ENCODE results near the gene CLTB. TPM values are rescaled to one million over a fixed set of nuclear protein-coding genes. Genes with fewer than 3 reads are reported as not detected.

The CLTB gene
- total RNA-seq, 2 experiments from 2014 or later: 39.3 to 47.8 TPM

DNA sequence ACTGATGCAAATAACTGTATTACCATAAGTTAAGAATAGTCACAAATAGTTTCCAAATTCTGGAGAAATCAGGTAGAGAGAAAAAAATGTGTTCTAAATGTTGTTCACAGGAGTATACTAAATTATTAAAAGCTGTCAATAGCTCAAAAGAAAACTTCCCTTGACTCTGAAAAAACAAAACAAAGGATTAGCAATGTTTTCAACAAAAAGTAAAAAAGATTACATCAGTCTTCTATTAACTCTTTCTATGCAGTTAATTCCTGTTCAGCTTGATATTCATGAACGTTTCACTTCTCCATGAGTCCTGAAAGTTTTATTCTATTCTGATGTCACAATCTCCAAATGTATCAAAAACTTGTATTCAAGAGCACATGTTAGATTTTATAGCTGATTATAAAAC, 9.5 kb upstream of the CLTB start:
- no peaks in the 10 kb centered on the region for H3K4me1 Mint-ChIP-seq
- no peaks in the 10 kb centered on the region for H3K36me3 Mint-ChIP-seq (ENCODE audit: low read depth)
- H3K4me3 Mint-ChIP-seq: no peak overlapping the region
- H3K27me3 Mint-ChIP-seq: no peaks in the 10 kb centered on the region
- H3K27ac Mint-ChIP-seq: no peak overlapping the region
- ChIA-PET CTCF (interaction anchor here (0.6 to 1.3 kb wide), 3 partner anchors 22 to 56 kb away, joined by 3 to 7 read pairs (median 3); partner anchors contain the start of gene FAF2), POLR2A (no interaction called here)
- H3K9me3 Mint-ChIP-seq (ENCODE audit: low read depth): no peaks in the 10 kb centered on the region
- intact Hi-C loops (cut with DNase I, micrococcal nuclease): no loop called here
- ATAC-seq (no peak), DNase-seq (no peak)

- Mint-ChIP-seq H3K4me3 (no peak overlapping the region), H3K36me3 (ENCODE audit: low read depth) (no peaks in the 10 kb centered on the region), H3K4me1 (no peaks in the 10 kb centered on the region), H3K9me3 (ENCODE audit: low read depth) (peaks cover 3% of the 10 kb centered on the region), H3K27ac (no peak overlapping the region), H3K27me3 (no peaks in the 10 kb centered on the region)
- intact Hi-C loops (cut with DNase I, micrococcal nuclease): no loop called here
- ChIA-PET CTCF (interaction anchor here (0.6 kb wide), 1 partner anchor 53 kb away, joined by 3 read pairs; no protein-coding TSS in a partner anchor), POLR2A (no interaction called here)
- ATAC-seq: no peak
- no peak for DNase-seq
Measured at GRCh38 chr5:176425138-176425537, 8.8 kb upstream of the CLTB start.

- intact Hi-C loops (cut with DNase I, micrococcal nuclease): no loop called here
- ChIA-PET CTCF (interaction anchor here (1.1 kb wide), 1 partner anchor 17 kb away, joined by 3 read pairs; no protein-coding TSS in a partner anchor), POLR2A (no interaction called here)
- no peaks in the 10 kb centered on the region for H3K27me3 Mint-ChIP-seq
- no peak overlapping the region for H3K27ac Mint-ChIP-seq
- DNase-seq (no peak), ATAC-seq (no peak)
- H3K36me3 Mint-ChIP-seq (ENCODE audit: low read depth): no peaks in the 10 kb centered on the region
- no peak overlapping the region for H3K4me3 Mint-ChIP-seq
- H3K9me3 Mint-ChIP-seq (ENCODE audit: low read depth): peaks cover 3% of the 10 kb centered on the region
- H3K4me1 Mint-ChIP-seq: no peaks in the 10 kb centered on the region
Measured at GRCh38 chr5:176424181-176424580, 7.8 kb upstream of the CLTB start.

- no peak for DNase-seq
- no peaks in the 10 kb centered on the region for H3K36me3 Mint-ChIP-seq (ENCODE audit: low read depth)
- no peaks in the 10 kb centered on the region for H3K27me3 Mint-ChIP-seq
- ATAC-seq: no peak
- H3K27ac Mint-ChIP-seq: no peak overlapping the region
- intact Hi-C loops (cut with DNase I, micrococcal nuclease): no loop called here
- no peak overlapping the region for H3K4me3 Mint-ChIP-seq
- ChIA-PET POLR2A (no interaction called here), CTCF (interaction anchor here (0.6 to 0.7 kb wide), 2 partner anchors 213 to 392 kb away, joined by 3 to 4 read pairs; no protein-coding TSS in a partner anchor)
- peaks cover 3% of the 10 kb centered on the region for H3K9me3 Mint-ChIP-seq (ENCODE audit: low read depth)
- H3K4me1 Mint-ChIP-seq: peaks cover 8% of the 10 kb centered on the region
Measured at GRCh38 chr5:176420972-176421544, 4.7 kb upstream of the CLTB start.

DNA sequence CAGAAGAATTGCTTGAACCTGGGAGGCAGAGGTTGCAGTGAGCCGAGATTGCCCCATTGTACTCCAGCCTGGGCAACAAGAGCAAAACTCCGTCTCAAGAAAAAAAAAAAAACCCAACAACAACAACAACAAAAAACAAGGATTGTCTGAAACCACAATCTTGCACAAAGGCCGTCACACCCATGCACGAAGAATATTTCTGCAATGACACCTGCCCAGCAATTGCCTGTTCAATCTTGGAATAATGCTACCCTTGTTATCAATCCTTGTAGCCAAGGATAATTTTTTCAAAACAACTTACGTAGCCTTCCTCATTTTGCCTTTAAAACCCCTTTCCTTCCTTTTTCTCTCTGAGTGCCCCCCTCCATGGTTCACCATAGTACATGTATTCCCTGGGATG, 3.7 kb upstream of the CLTB start:
- Mint-ChIP-seq H3K4me1 (peaks cover 12% of the 10 kb centered on the region), H3K36me3 (ENCODE audit: low read depth) (no peaks in the 10 kb centered on the region), H3K9me3 (ENCODE audit: low read depth) (peaks cover 3% of the 10 kb centered on the region), H3K27me3 (no peaks in the 10 kb centered on the region), H3K27ac (no peak overlapping the region), H3K4me3 (no peak overlapping the region)
- DNase-seq: no peak
- POLR2A ChIA-PET: no interaction called here
- intact Hi-C loops (cut with DNase I, micrococcal nuclease): no loop called here
- CTCF ChIA-PET: no interaction called here
- no peak for ATAC-seq

DNA sequence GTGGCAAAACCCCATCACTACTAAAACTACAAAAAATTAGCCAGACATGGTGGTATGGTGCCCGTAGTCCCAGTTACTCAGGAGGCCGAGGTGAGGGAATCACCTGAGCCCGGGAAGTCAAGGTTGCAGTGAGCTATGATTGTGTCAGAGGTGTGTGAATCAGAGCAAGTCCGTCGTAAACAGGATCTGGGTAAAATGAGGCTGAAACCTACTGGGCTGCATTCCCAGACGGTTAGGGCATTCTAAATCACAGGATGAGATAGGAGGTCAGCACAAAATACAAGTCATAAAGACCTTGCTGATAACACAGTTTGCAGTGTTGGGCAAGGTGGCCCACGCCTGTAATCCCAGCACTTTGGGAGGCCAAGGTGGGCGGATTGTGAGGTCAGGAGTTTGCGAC, 1.9 kb upstream of the CLTB start:
- no peak overlapping the region for H3K27ac Mint-ChIP-seq
- intact Hi-C loops (cut with DNase I, micrococcal nuclease): loop anchor here in 1 of 2 experiments (10.0 kb wide), 2 partner anchors 127 to 157 kb away; partner anchors contain the start of gene CDHR2

GRCh38 chr5:176416965-176417364, 626 bp upstream of the CLTB start:
- no peaks in the 10 kb centered on the region for H3K36me3 Mint-ChIP-seq (ENCODE audit: low read depth)
- peaks cover 3% of the 10 kb centered on the region for H3K9me3 Mint-ChIP-seq (ENCODE audit: low read depth)
- intact Hi-C loops (cut with DNase I, micrococcal nuclease): loop anchor here (1.0 to 10.0 kb wide), 13 partner anchors 28 to 230 kb away; partner anchors contain the start of genes FAF2 (in 2 of the 2), ARL10 (in 1 of the 2), CDHR2 (in 1 of the 2) and GPRIN1 (in 1 of the 2)
- H3K27me3 Mint-ChIP-seq: no peaks in the 10 kb centered on the region
- peaks cover 31% of the 10 kb centered on the region for H3K4me1 Mint-ChIP-seq
- ATAC-seq (no peak), DNase-seq (no peak)
- peak overlapping the region; percentile 53 for H3K27ac Mint-ChIP-seq
- peak overlapping the region; percentile 58 for H3K4me3 Mint-ChIP-seq
- ChIA-PET CTCF (interaction anchor here (0.7 to 4.7 kb wide), 14 partner anchors 9 to 484 kb away, joined by 3 to 22 read pairs (median 4); partner anchors contain the start of genes FAF2, HIGD2A and NOP16), POLR2A (no interaction called here)

More for the DNA sequence above, 1.9 kb upstream of the CLTB start:
- H3K4me1 Mint-ChIP-seq: peaks cover 26% of the 10 kb centered on the region
- no peaks in the 10 kb centered on the region for H3K36me3 Mint-ChIP-seq (ENCODE audit: low read depth)
- peaks cover 3% of the 10 kb centered on the region for H3K9me3 Mint-ChIP-seq (ENCODE audit: low read depth)
- DNase-seq (no peak), ATAC-seq (no peak)
- POLR2A ChIA-PET: interaction anchor here (0.6 kb wide), 1 partner anchor 13 kb away, joined by 5 read pairs; no protein-coding TSS in a partner anchor
- H3K27me3 Mint-ChIP-seq: no peaks in the 10 kb centered on the region
- H3K4me3 Mint-ChIP-seq: no peak overlapping the region
- CTCF ChIA-PET: interaction anchor here (0.6 to 4.7 kb wide), 4 partner anchors 14 to 160 kb away, joined by 3 to 22 read pairs (median 4); partner anchors contain the start of gene FAF2

GRCh38 chr5:176415240-176415951, 943 bp downstream of the CLTB start:
- CTCF ChIA-PET: interaction anchor here (0.6 to 4.7 kb wide), 7 partner anchors 8 to 116 kb away, joined by 3 to 22 read pairs (median 5); partner anchors contain the start of gene FAF2
- H3K36me3 Mint-ChIP-seq (ENCODE audit: low read depth): peaks cover 2% of the 10 kb centered on the region
- H3K4me3 Mint-ChIP-seq: peak overlapping the region; percentile 74
- intact Hi-C loops (cut with DNase I, micrococcal nuclease): loop anchor here in 1 of 2 experiments (10.0 kb wide), 2 partner anchors 129 to 159 kb away; partner anchors contain the start of gene CDHR2
- peak overlapping the region; percentile 76 for H3K27ac Mint-ChIP-seq
- no peaks in the 10 kb centered on the region for H3K27me3 Mint-ChIP-seq
- DNase-seq: peak; percentile 18
- H3K9me3 Mint-ChIP-seq (ENCODE audit: low read depth): no peaks in the 10 kb centered on the region
- peaks cover 36% of the 10 kb centered on the region for H3K4me1 Mint-ChIP-seq
- POLR2A ChIA-PET: interaction anchor here (0.5 to 0.8 kb wide), 2 partner anchors 122 to 970 kb away, joined by 3 to 5 read pairs; partner anchors contain the start of gene RNF44
- peak; percentile 1 for ATAC-seq

GRCh38 chr5:176414704-176415103, 1.6 kb downstream of the CLTB start:
- DNase-seq (no peak), ATAC-seq (no peak)
- peak overlapping the region; percentile 74 for H3K4me3 Mint-ChIP-seq
- POLR2A ChIA-PET: no interaction called here
- CTCF ChIA-PET: interaction anchor here (1.1 to 4.7 kb wide), 2 partner anchors 34 to 116 kb away, joined by 5 to 22 read pairs; partner anchors contain the start of gene FAF2
- peaks cover 5% of the 10 kb centered on the region for H3K36me3 Mint-ChIP-seq (ENCODE audit: low read depth)
- intact Hi-C loops (cut with DNase I, micrococcal nuclease): loop anchor here in 1 of 2 experiments (10.0 kb wide), 2 partner anchors 130 to 160 kb away; partner anchors contain the start of gene CDHR2
- no peaks in the 10 kb centered on the region for H3K27me3 Mint-ChIP-seq
- no peaks in the 10 kb centered on the region for H3K9me3 Mint-ChIP-seq (ENCODE audit: low read depth)
- peak overlapping the region; percentile 29 for H3K27ac Mint-ChIP-seq
- peaks cover 36% of the 10 kb centered on the region for H3K4me1 Mint-ChIP-seq

GRCh38 chr5:176413709-176414191, 2.6 kb downstream of the CLTB start:
- Mint-ChIP-seq H3K36me3 (ENCODE audit: low read depth) (peaks cover 5% of the 10 kb centered on the region), H3K27ac (no peak overlapping the region), H3K9me3 (ENCODE audit: low read depth) (no peaks in the 10 kb centered on the region), H3K4me3 (no peak overlapping the region), H3K4me1 (peaks cover 36% of the 10 kb centered on the region), H3K27me3 (no peaks in the 10 kb centered on the region)
- no peak for ATAC-seq
- CTCF ChIA-PET: no interaction called here
- POLR2A ChIA-PET: interaction anchor here (0.6 kb wide), 1 partner anchor 94 kb away, joined by 10 read pairs; no protein-coding TSS in a partner anchor
- intact Hi-C loops (cut with DNase I, micrococcal nuclease): loop anchor here in 1 of 2 experiments (10.0 kb wide), 2 partner anchors 131 to 161 kb away; partner anchors contain the start of gene CDHR2
- DNase-seq: no peak

- Mint-ChIP-seq H3K4me3 (no peak overlapping the region), H3K4me1 (peaks cover 36% of the 10 kb centered on the region), H3K27me3 (no peaks in the 10 kb centered on the region), H3K9me3 (ENCODE audit: low read depth) (no peaks in the 10 kb centered on the region), H3K27ac (no peak overlapping the region), H3K36me3 (ENCODE audit: low read depth) (peaks cover 5% of the 10 kb centered on the region)
- ChIA-PET CTCF (interaction anchor here (0.7 kb wide), 1 partner anchor 160 kb away, joined by 3 read pairs; no protein-coding TSS in a partner anchor), POLR2A (interaction anchor here (0.7 kb wide), 1 partner anchor 87 kb away, joined by 3 read pairs; no protein-coding TSS in a partner anchor)
- intact Hi-C loops (cut with DNase I, micrococcal nuclease): loop anchor here in 1 of 2 experiments (10.0 kb wide), 2 partner anchors 132 to 162 kb away; partner anchors contain the start of gene CDHR2
- DNase-seq: no peak
- no peak for ATAC-seq
Measured at GRCh38 chr5:176413255-176413565, 3.1 kb downstream of the CLTB start.
